A549 (cell line): ENCODE measurements around the gene CNBP. TPM values are rescaled to one million over a fixed set of nuclear protein-coding genes. Genes with fewer than 3 reads are reported as not detected.

Experiments
- ATAC-seq, 2 experiments: fragments of 200-7000 bp in 1 of 2; fragments of >200 bp in 1 of 2; cut with Nextera tagmentation in 1 of 2; cut with Tn5 transposase in 1 of 2; 3 replicates each; pipeline versions ENCODE4 v1.8.0 to v1.9.1; 2018 to 2020; ENCODE audit warnings: mild to moderate bottlenecking in 1 of 2, moderate library complexity in 1 of 2
- CTCF ChIA-PET: fragments of 300-600 bp; sonication (Branson Sonifier 250); formaldehyde crosslinking; extraction: SDS; loops from one replicate; lab custom pipeline; 2021; ENCODE audit warnings: antibody characterized with exemption, inconsistent platforms; lab: Yijun Ruan, JAX
- POLR2A ChIA-PET: fragments of 350-600 bp; formaldehyde crosslinking; extraction: SDS; loops from one replicate; lab custom pipeline; 2021; ENCODE audit warnings: antibody characterized with exemption, inconsistent platforms; lab: Yijun Ruan, JAX
- DNase-seq, 2 experiments: peaks; one replicate each; pipeline versions ENCODE4 v3.0.0 to v3.0.0-alpha.2; 2011 to 2016; ENCODE audit warnings: low read depth in 1 of 2, low spot score in 1 of 2
- FAIRE-seq: peaks from 2 replicates; lab custom pipeline; 2011; peaks lifted over from hg19 to GRCh38; lab: Jason Lieb, UNC
- H3K27ac ChIP-seq, 2 experiments: fragments of >200 bp; sonication (Bioruptor Twin); formaldehyde crosslinking; 3 replicates each; pipeline ENCODE4 v1.5.1; 2016 to 2017
- H3K4me1 ChIP-seq: fragments of >200 bp; sonication (Bioruptor Twin); formaldehyde crosslinking; 3 replicates; pipeline ENCODE4 v1.6.1; 2016
- H3K4me2 ChIP-seq: fragments of >200 bp; sonication (Bioruptor Twin); formaldehyde crosslinking; 3 replicates; pipeline ENCODE4 v1.6.1; 2016
- H3K4me3 ChIP-seq: fragments of >200 bp; sonication (Bioruptor Twin); formaldehyde crosslinking; 3 replicates; pipeline ENCODE4 v1.5.1; 2016
- H3K9me3 ChIP-seq: fragments of >200 bp; sonication (Bioruptor Twin); formaldehyde crosslinking; 3 replicates; pipeline ENCODE4 v1.6.1; 2016
- CBX8 ChIP-seq: fragments of 200-600 bp; sonication (generic); IDR thresholded peaks from 2 replicates; pipeline ENCODE4 v1.6.1; 2016
- CEBPB ChIP-seq, 2 experiments: fragments of >200 bp in 1 of 2; sonication (Bioruptor Twin) in 1 of 2; formaldehyde crosslinking in 1 of 2; IDR thresholded peaks; 2 replicates each; pipeline ENCODE4 v1.6.1; 2012 to 2016
- EHMT2 ChIP-seq: fragments of 200-600 bp; sonication (generic); IDR thresholded peaks from 2 replicates; pipeline ENCODE4 v1.6.1; 2016; ENCODE audit warnings: antibody characterized with exemption, low read depth, mild to moderate bottlenecking, moderate library complexity
- ELK1 ChIP-seq: fragments of 150-350 bp; IDR thresholded peaks from 2 replicates; pipeline ENCODE4 v1.6.1; 2014; ENCODE audit warnings: low read depth, mild to moderate bottlenecking, low read length
- EP300 ChIP-seq, 2 experiments: fragments of >200 bp; sonication (Bioruptor Twin); formaldehyde crosslinking; IDR thresholded peaks; 2 replicates in 1 of 2; 3 replicates in 1 of 2; pipeline ENCODE4 v1.6.1; 2016 to 2017
- ESRRA ChIP-seq: fragments of 150-350 bp; IDR thresholded peaks from 2 replicates; pipeline ENCODE4 v1.6.1; 2014; ENCODE audit warnings: mild to moderate bottlenecking, low read length, borderline replicate concordance
- FOSB ChIP-seq: fragments of 250-450 bp; sonication (Bioruptor Pico); IDR thresholded peaks from 2 replicates; pipeline ENCODE4 v1.5.0; 2020; ENCODE audit warnings: mild to moderate bottlenecking, moderate library complexity
- FOXS1 ChIP-seq: fragments of 250-450 bp; sonication (Bioruptor Pico); IDR thresholded peaks from 2 replicates; pipeline ENCODE4 v1.5.0; 2020; ENCODE audit warnings: mild to moderate bottlenecking, moderate library complexity
- HOXB5 ChIP-seq: fragments of 250-450 bp; sonication (Bioruptor Pico); IDR thresholded peaks from 2 replicates; pipeline ENCODE4 v1.5.0; 2020; ENCODE audit warnings: mild to moderate bottlenecking, moderate library complexity
- JUNB ChIP-seq: fragments of >200 bp; sonication (Bioruptor Twin); formaldehyde crosslinking; IDR thresholded peaks from 2 replicates; pipeline ENCODE4 v1.6.1; 2016
- KDM1A ChIP-seq: fragments of 200-600 bp; sonication (generic); IDR thresholded peaks from 2 replicates; pipeline ENCODE4 v1.6.1; 2016; ENCODE audit warnings: low read depth, mild to moderate bottlenecking
- KDM5A ChIP-seq: fragments of 200-600 bp; sonication (generic); IDR thresholded peaks from 2 replicates; pipeline ENCODE4 v1.6.1; 2016; ENCODE audit warnings: antibody characterized with exemption, mild to moderate bottlenecking
- MAFK ChIP-seq: fragments of 450-650 bp; IDR thresholded peaks from 2 replicates; pipeline ENCODE4 v1.6.1; 2014; ENCODE audit not compliant: partially characterized antibody
- MAX ChIP-seq: IDR thresholded peaks from 2 replicates; pipeline ENCODE4 v1.6.1; 2012
- MYC ChIP-seq: IDR thresholded peaks from 2 replicates; pipeline ENCODE4 v1.6.1; 2012; ENCODE audit warnings: mild to moderate bottlenecking, inconsistent platforms, low read length, improper control_type of control experiment, borderline replicate concordance
- NR3C1 ChIP-seq: fragments of >200 bp; sonication (Bioruptor Twin); formaldehyde crosslinking; IDR thresholded peaks from 3 replicates; pipeline ENCODE4 v1.6.1; 2017
- PBX3 ChIP-seq: IDR thresholded peaks from 2 replicates; pipeline ENCODE4 v1.6.1; 2012
- POLR2A ChIP-seq: IDR thresholded peaks from 2 replicates; pipeline ENCODE4 v1.6.1; 2012; ENCODE audit warnings: mild to moderate bottlenecking, low read length
- POLR2AphosphoS2 ChIP-seq: conservative IDR thresholded peaks from 2 replicates; pipeline ENCODE4 v1.6.1; 2012; ENCODE audit warnings: low read length, improper control_type of control experiment, inconsistent platforms
- REST ChIP-seq: fragments of 200-600 bp; sonication (generic); IDR thresholded peaks from 2 replicates; pipeline ENCODE4 v1.6.1; 2016; ENCODE audit warnings: antibody characterized with exemption, mild to moderate bottlenecking, moderate library complexity
- RFX5 ChIP-seq: fragments of 450-650 bp; IDR thresholded peaks from 2 replicates; pipeline ENCODE4 v1.7.1; 2014; ENCODE audit warnings: antibody characterized with exemption, mild to moderate bottlenecking, moderate library complexity
- ZC3H11A ChIP-seq: fragments of 450-650 bp; IDR thresholded peaks from 2 replicates; pipeline ENCODE4 v1.6.1; 2014; ENCODE audit warnings: antibody characterized with exemption, mild to moderate bottlenecking
- ZFP36 ChIP-seq: fragments of 450-650 bp; IDR thresholded peaks from 2 replicates; pipeline ENCODE4 v1.6.1; 2014; ENCODE audit warnings: borderline replicate concordance; ENCODE audit not compliant: partially characterized antibody
- WGBS: methylation state at CpG from one replicate; pipeline ENCODE4 v1.1.6; 2017; ENCODE audit errors: missing lambda C conversion rate; 5-methylcytosine and 5-hydroxymethylcytosine counted together
- polyA plus RNA-seq, 4 experiments: library from polyadenylated mRNA; depleted of rRNA in 3 of 4; stranded (reverse); fragments of >200 nt; fragmentation: RNase III in 1 of 4; extraction: RNeasy Plus Mini Kit Qiagen cat#74134 plus additional on column Dnase treatment in 1 of 4; gene quantifications; 2 replicates in 3 of 4; 3 replicates in 1 of 4; pipeline ENCODE4 v1.2.3, GENCODE V29; 2011 to 2017
- TF ChIP-seq, protein P1 (sequence below): fragments of >200 bp; sonication (Bioruptor Twin); formaldehyde crosslinking; IDR thresholded peaks from 2 replicates; pipeline ENCODE4 v1.6.1; 2016
- TF ChIP-seq, protein P2 (sequence below): fragments of 250-450 bp; sonication (Bioruptor Pico); IDR thresholded peaks from 2 replicates; pipeline ENCODE4 v1.5.0; 2021; ENCODE audit warnings: mild to moderate bottlenecking, moderate library complexity, borderline replicate concordance
- TF ChIP-seq, protein P3 (sequence below): fragments of 450-650 bp; IDR thresholded peaks from 2 replicates; pipeline ENCODE4 v1.6.1; 2014; ENCODE audit warnings: antibody characterized with exemption
- TF ChIP-seq, protein P4 (sequence below): IDR thresholded peaks from 2 replicates; pipeline ENCODE4 v1.6.1; 2012; ENCODE audit warnings: low read depth, borderline replicate concordance

Gene CNBP
- polyA plus RNA-seq, 2 of the 4 experiments (the other 2 are of a cell fraction) = 312 to 365 TPM

- peak overlapping the region; percentile 27; the same call in 1 of the 3 replicates for H3K4me2 ChIP-seq
- no peak for ATAC-seq
- no peak for DNase-seq
- TF ChIP-seq ZC3H11A (no peak), CBX8 (no peak), KDM5A (no peak), POLR2AphosphoS2 (no peak), MYC (no peak), NR3C1 (no peak), MAX (no peak), HOXB5 (CRISPR knock-in tag) (no peak), ESRRA (no peak), CEBPB (IDR thresholded peaks at IDR 0.05) (no peak), POLR2A (no peak), FOSB (CRISPR knock-in tag) (no peak), MAFK (no peak), REST (no peak), PBX3 (no peak)
- TF ChIP-seq, protein P1, sequence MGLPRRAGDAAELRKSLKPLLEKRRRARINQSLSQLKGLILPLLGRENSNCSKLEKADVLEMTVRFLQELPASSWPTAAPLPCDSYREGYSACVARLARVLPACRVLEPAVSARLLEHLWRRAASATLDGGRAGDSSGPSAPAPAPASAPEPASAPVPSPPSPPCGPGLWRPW = no peak
- TF ChIP-seq, protein P2, sequence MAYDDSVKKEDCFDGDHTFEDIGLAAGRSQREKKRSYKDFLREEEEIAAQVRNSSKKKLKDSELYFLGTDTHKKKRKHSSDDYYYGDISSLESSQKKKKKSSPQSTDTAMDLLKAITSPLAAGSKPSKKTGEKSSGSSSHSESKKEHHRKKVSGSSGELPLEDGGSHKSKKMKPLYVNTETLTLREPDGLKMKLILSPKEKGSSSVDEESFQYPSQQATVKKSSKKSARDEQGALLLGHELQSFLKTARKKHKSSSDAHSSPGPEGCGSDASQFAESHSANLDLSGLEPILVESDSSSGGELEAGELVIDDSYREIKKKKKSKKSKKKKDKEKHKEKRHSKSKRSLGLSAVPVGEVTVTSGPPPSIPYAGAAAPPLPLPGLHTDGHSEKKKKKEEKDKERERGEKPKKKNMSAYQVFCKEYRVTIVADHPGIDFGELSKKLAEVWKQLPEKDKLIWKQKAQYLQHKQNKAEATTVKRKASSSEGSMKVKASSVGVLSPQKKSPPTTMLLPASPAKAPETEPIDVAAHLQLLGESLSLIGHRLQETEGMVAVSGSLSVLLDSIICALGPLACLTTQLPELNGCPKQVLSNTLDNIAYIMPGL (CRISPR knock-in tag) = no peak
- TF ChIP-seq, protein P3, sequence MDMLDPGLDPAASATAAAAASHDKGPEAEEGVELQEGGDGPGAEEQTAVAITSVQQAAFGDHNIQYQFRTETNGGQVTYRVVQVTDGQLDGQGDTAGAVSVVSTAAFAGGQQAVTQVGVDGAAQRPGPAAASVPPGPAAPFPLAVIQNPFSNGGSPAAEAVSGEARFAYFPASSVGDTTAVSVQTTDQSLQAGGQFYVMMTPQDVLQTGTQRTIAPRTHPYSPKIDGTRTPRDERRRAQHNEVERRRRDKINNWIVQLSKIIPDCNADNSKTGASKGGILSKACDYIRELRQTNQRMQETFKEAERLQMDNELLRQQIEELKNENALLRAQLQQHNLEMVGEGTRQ = no peak
- TF ChIP-seq, all 56 proteins: peak for 0
- no peak overlapping the region for H3K27ac ChIP-seq
- no peak for FAIRE-seq
- no peak overlapping the region for H3K4me3 ChIP-seq
- H3K9me3 ChIP-seq = no peaks in the 10 kb centered on the region
- WGBS = 77% methylated on average over 4 of the region's 4 CpGs
- CTCF ChIA-PET = no interaction called here
- POLR2A ChIA-PET = no interaction called here
- H3K4me1 ChIP-seq = peaks cover 18% of the 10 kb centered on the region
Observed at GRCh38 chr3:129173725-129174124, 10.0 kb downstream of the CNBP start.

GRCh38 chr3:129173206-129173605 lies 10.5 kb downstream of the CNBP start:
- Histone ChIP-seq H3K9me3 (no peaks in the 10 kb centered on the region), H3K4me3 (no peak overlapping the region), H3K4me2 (no peak overlapping the region; the same call in 2 of the 3 replicates), H3K4me1 (peaks cover 13% of the 10 kb centered on the region), H3K27ac (no peak overlapping the region)
- POLR2A ChIA-PET = no interaction called here
- ATAC-seq (no peak), FAIRE-seq (no peak), DNase-seq (no peak)
- CTCF ChIA-PET = interaction anchor here (0.6 to 4.0 kb wide), 2 partner anchors 11 to 73 kb away, joined by 3 to 22 read pairs; no protein-coding TSS in a partner anchor
- TF ChIP-seq ZC3H11A = no peak
- no peak for TF ChIP-seq EHMT2
- TF ChIP-seq POLR2A = no peak
- no peak for TF ChIP-seq KDM5A
- TF ChIP-seq, protein P4, sequence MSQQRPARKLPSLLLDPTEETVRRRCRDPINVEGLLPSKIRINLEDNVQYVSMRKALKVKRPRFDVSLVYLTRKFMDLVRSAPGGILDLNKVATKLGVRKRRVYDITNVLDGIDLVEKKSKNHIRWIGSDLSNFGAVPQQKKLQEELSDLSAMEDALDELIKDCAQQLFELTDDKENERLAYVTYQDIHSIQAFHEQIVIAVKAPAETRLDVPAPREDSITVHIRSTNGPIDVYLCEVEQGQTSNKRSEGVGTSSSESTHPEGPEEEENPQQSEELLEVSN = no peak
- no peak for TF ChIP-seq MYC
- TF ChIP-seq MAFK = no peak
- no peak for TF ChIP-seq KDM1A
- TF ChIP-seq FOXS1 (CRISPR knock-in tag) = no peak
- no peak for TF ChIP-seq POLR2AphosphoS2
- no peak for TF ChIP-seq HOXB5 (CRISPR knock-in tag)
- no peak for TF ChIP-seq RFX5
- TF ChIP-seq EP300 (IDR thresholded peaks at IDR 0.05) = no peak
- no peak for TF ChIP-seq JUNB
- TF ChIP-seq ELK1 = no peak
- TF ChIP-seq ZFP36 = no peak
- WGBS = 64% methylated on average over 2 of the region's 2 CpGs
